Measurements from ENCODE around the gene NAPA.

Gene NAPA

DNA sequence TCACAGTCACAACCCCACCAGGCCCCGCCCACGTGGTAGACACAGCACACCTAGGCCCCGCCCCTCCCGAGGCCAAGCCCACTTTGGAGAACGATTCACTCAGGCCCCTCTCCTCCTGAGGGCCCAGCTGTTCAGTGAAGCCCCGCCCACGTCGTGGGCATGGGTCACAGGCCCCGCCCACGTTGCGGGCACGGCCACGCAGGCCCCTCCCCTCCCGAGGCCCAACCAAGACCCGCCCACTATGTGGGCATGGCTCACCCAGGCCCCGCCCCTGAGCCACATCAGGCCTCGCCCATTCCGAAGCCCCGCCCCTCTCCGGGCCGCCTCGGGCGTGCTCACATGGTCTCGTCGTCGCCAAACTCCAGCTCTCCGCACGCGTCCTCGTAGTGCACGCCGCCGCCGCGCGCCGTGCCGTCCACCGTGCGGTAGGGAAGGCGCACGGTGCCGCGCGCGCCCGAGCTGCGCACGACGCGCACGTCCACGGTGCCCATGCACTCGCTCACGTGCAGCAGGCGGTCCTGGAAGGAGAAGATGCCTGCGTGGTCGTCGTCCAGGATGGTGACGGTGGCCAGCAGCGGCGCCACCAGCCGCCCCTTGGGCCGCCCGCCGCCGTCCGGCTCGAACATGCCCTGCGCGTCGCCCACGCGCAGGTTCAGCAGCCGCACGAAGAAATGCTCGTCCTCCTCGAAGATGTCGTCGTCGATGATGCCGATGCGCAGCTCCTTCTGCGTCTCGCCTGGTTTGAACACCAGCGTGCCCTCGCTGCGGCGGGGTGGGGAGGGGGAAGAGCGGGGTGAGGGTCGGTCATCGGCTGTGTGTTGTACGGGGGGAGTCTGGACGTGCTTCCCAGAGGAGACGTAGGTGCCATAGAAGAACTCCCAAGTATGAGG, 67.1 kb downstream of the NAPA start:
- Histone ChIP-seq H3K36me3 (ENCODE audit: insufficient read depth, low read length) (no peaks in the 10 kb centered on the region), H3K27me3 (ENCODE audit: insufficient read depth, low read length, poor library complexity, severe bottlenecking) (no peaks in the 10 kb centered on the region), H3K4me2 (ENCODE audit: low read depth, low read length, poor library complexity, severe bottlenecking) (no peak overlapping the region), H3K4me1 (ENCODE audit: insufficient read depth, low read length, poor library complexity, severe bottlenecking) (peaks cover 4% of the 10 kb centered on the region), H3F3A (ENCODE audit: low read depth) (no peaks in the 10 kb centered on the region), H3K9ac (ENCODE audit: low read depth, low read length, poor library complexity, severe bottlenecking) (no peak overlapping the region), H3K9me2 (replicated peaks; ENCODE audit: low read depth, low read length) (no peaks in the 10 kb centered on the region), H2AFZ (ENCODE audit: low read length) (no peak overlapping the region), H3K9me3 (ENCODE audit: insufficient read depth, low read depth, low read length) (no peaks in the 10 kb centered on the region), H3K79me2 (ENCODE audit: insufficient read depth, low read length) (no peaks in the 10 kb centered on the region), H3K4me3 (ENCODE audit: low read length, poor library complexity, severe bottlenecking) (no peak overlapping the region), H4K20me1 (ENCODE audit: insufficient read depth, low read length, poor library complexity, severe bottlenecking) (no peaks in the 10 kb centered on the region)
- no peak for TF ChIP-seq EZH2phosphoT487 (IDR thresholded peaks at IDR 0.05; ENCODE audit: borderline replicate concordance)
- TF ChIP-seq, protein P1, sequence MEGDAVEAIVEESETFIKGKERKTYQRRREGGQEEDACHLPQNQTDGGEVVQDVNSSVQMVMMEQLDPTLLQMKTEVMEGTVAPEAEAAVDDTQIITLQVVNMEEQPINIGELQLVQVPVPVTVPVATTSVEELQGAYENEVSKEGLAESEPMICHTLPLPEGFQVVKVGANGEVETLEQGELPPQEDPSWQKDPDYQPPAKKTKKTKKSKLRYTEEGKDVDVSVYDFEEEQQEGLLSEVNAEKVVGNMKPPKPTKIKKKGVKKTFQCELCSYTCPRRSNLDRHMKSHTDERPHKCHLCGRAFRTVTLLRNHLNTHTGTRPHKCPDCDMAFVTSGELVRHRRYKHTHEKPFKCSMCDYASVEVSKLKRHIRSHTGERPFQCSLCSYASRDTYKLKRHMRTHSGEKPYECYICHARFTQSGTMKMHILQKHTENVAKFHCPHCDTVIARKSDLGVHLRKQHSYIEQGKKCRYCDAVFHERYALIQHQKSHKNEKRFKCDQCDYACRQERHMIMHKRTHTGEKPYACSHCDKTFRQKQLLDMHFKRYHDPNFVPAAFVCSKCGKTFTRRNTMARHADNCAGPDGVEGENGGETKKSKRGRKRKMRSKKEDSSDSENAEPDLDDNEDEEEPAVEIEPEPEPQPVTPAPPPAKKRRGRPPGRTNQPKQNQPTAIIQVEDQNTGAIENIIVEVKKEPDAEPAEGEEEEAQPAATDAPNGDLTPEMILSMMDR (conservative IDR thresholded peaks at IDR 0.05; ENCODE audit: low read length) = no peak

DNA sequence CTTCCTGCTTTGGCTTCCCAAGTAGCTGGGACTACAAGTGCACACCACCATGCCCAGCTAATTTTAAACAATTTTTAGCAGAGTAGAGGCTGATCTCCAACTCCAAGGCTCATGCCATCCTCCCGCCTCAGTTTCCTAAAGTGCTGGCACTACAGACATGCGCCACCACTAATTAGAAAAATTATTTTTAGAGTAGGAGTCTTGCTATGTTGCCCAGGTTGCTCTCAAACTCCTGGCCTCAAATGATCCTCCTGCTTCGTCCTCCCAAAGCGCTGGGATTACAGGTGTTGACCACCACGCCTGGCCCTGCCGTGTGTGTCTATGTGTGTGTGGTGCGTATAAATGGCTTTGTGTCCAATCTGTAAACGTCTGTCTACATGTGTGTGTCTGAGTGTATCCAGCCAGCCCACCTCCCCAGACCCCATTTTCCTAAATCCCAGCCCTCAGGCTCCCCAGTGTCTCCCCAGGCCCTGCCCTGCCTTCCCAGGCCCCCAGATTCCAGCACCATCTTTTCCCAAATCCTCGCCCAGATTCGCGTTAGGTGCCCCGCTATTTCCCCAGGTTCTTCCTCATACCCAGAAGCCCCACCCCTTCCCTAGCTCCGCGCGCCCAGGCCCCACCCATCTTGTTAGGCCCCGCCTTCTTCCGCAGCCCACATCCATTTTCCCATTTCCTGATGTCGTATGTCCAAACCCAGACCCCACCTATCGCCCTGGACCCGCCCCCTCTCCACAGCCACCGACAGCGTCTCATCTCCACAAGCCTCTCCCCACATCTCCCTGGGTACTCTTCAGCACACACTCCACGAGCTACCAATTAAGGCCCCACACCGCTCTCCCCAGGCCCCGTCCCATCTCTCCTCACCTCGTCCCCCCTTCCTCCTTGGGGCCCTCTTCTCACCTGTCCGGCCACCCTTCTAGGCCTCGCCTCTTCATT, 68.1 kb downstream of the NAPA start:
- TF ChIP-seq, protein P1 (conservative IDR thresholded peaks at IDR 0.05; ENCODE audit: low read length) = no peak
- TF ChIP-seq EZH2phosphoT487 (IDR thresholded peaks at IDR 0.05; ENCODE audit: borderline replicate concordance) = no peak
- Histone ChIP-seq H3K9me3 (ENCODE audit: insufficient read depth, low read depth, low read length) (no peaks in the 10 kb centered on the region), H3K79me2 (ENCODE audit: insufficient read depth, low read length) (no peaks in the 10 kb centered on the region), H2AFZ (ENCODE audit: low read length) (no peak overlapping the region), H3F3A (ENCODE audit: low read depth) (no peaks in the 10 kb centered on the region), H4K20me1 (ENCODE audit: insufficient read depth, low read length, poor library complexity, severe bottlenecking) (no peaks in the 10 kb centered on the region), H3K4me1 (ENCODE audit: insufficient read depth, low read length, poor library complexity, severe bottlenecking) (peaks cover 4% of the 10 kb centered on the region), H3K9me2 (replicated peaks; ENCODE audit: low read depth, low read length) (no peaks in the 10 kb centered on the region), H3K4me3 (ENCODE audit: low read length, poor library complexity, severe bottlenecking) (no peak overlapping the region), H3K36me3 (ENCODE audit: insufficient read depth, low read length) (no peaks in the 10 kb centered on the region), H3K27me3 (ENCODE audit: insufficient read depth, low read length, poor library complexity, severe bottlenecking) (no peaks in the 10 kb centered on the region), H3K4me2 (ENCODE audit: low read depth, low read length, poor library complexity, severe bottlenecking) (no peak overlapping the region), H3K9ac (ENCODE audit: low read depth, low read length, poor library complexity, severe bottlenecking) (no peak overlapping the region)

DNA sequence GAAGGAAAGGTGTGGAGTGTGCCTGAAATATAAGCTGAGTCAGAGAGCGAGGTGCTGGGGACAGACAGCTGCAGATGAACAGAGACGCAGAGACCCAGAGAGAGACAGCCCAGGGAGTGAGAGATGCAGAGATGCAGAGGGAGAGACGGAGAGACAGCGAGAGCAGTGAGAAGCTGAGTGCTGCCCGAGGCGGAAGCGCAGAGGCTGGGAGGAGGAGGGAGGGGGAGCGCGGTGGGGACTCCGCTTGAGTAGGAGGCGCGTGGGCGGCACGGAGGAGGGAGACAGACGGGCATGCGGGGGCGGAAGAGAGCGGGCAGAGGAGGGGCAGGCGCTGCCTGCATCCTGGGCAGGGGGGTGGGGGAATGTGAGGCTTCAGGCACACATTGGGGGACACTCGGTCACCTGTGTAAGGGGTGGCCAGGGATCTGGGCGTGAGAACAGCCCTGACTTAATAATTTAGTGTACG, 68.9 kb downstream of the NAPA start:
- no peaks in the 10 kb centered on the region for H3K27me3 ChIP-seq (ENCODE audit: insufficient read depth, low read length, poor library complexity, severe bottlenecking)
- H2AFZ ChIP-seq (ENCODE audit: low read length) = peak overlapping the region; percentile 25; the same call in 1 of the 2 replicates
- no peak for TF ChIP-seq EZH2phosphoT487 (IDR thresholded peaks at IDR 0.05; ENCODE audit: borderline replicate concordance)
- TF ChIP-seq, protein P1 (conservative IDR thresholded peaks at IDR 0.05; ENCODE audit: low read length) = no peak
- H3F3A ChIP-seq (ENCODE audit: low read depth) = no peaks in the 10 kb centered on the region
- H3K4me3 ChIP-seq (ENCODE audit: low read length, poor library complexity, severe bottlenecking) = no peak overlapping the region
- no peak overlapping the region for H3K9ac ChIP-seq (ENCODE audit: low read depth, low read length, poor library complexity, severe bottlenecking)
- no peaks in the 10 kb centered on the region for H3K9me2 ChIP-seq (replicated peaks; ENCODE audit: low read depth, low read length)
- no peaks in the 10 kb centered on the region for H3K79me2 ChIP-seq (ENCODE audit: insufficient read depth, low read length)
- H3K9me3 ChIP-seq (ENCODE audit: insufficient read depth, low read depth, low read length) = no peaks in the 10 kb centered on the region
- no peaks in the 10 kb centered on the region for H3K36me3 ChIP-seq (ENCODE audit: insufficient read depth, low read length)
- peaks cover 4% of the 10 kb centered on the region for H3K4me1 ChIP-seq (ENCODE audit: insufficient read depth, low read length, poor library complexity, severe bottlenecking)
- peak overlapping the region; percentile 45 for H3K4me2 ChIP-seq (ENCODE audit: low read depth, low read length, poor library complexity, severe bottlenecking)
- H4K20me1 ChIP-seq (ENCODE audit: insufficient read depth, low read length, poor library complexity, severe bottlenecking) = no peaks in the 10 kb centered on the region

Data from Loucy (cell line).